ENCODE results near the gene SLC2A4RG. TPM values are rescaled to one million over a fixed set of nuclear protein-coding genes. Genes with fewer than 3 reads are reported as not detected.

The SLC2A4RG gene
- total and polyA plus RNA-seq, 2 of the 13 experiments (the other 11 are each of a cell fraction or from before 2014, with no cell fraction given) = 91.4 to 95.9 TPM

DNA sequence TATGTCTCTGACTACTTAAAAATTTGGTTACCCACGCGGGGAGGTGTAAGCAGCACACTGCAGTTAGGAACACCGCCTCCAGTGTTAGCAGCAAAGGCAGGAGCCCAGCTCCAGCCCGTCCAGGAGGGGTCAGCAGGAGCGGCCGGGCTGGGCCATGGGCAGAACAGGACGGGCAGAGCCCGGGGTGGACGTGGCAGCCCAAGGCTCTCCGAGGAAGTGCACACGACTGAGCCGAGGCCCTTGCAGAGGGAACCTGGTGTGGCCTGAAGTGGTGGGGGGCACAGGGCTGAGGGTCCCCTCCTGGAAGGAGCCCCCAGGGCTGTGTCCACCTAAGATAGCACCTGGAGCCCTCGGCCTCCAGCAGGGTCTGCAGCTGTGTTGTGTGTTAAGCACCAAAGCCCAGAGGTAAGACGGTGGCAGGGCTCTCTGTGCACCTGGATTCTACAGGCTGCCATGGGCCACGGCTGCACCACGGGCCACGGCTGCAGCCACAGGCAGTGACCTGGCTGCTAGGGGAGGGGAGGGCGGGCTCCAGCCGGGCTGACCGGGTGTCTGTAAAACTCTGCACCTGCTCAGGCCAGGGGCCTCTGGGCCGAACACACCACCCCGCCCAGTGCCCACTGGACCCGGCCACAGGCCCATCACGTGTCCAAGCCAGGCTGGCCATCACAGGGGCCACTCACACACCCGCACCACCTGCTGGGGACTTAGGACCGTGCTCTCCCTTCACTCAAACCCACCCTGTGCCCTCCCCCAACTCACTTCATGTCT lies 6.6 kb downstream of the SLC2A4RG start (continued):
- TF ChIP-seq ARID4A (CRISPR knock-in tag; IDR thresholded peaks at IDR 0.05; ENCODE audit: borderline replicate concordance) (peak; percentile 33; the same call in 1 of the 2 replicates), POGK (CRISPR knock-in tag; conservative IDR thresholded peaks at IDR 0.05) (no peak), REPIN1 (CRISPR knock-in tag; IDR thresholded peaks at IDR 0.05; ENCODE audit: borderline replicate concordance, low read depth) (peak; percentile 27; the same call in 1 of the 2 replicates), RXRB (CRISPR knock-in tag; IDR thresholded peaks at IDR 0.05; ENCODE audit: borderline replicate concordance) (0 out of 2 replicates have a peak, but pooled peaks have one; percentile 17), KAT7 (CRISPR knock-in tag; IDR thresholded peaks at IDR 0.05; ENCODE audit: borderline replicate concordance) (no peak), TCF7L2 (IDR thresholded peaks at IDR 0.05; ENCODE audit: low read depth, low read length) (no peak), ZBTB8A (CRISPR knock-in tag; IDR thresholded peaks at IDR 0.05; ENCODE audit: borderline replicate concordance, low read depth) (no peak), ZNF20 (CRISPR knock-in tag; IDR thresholded peaks at IDR 0.05) (no peak), ZNF44 (CRISPR knock-in tag; IDR thresholded peaks at IDR 0.05) (no peak), RNF219 (CRISPR knock-in tag; IDR thresholded peaks at IDR 0.05) (no peak), ZNF362 (CRISPR knock-in tag; IDR thresholded peaks at IDR 0.05; ENCODE audit: borderline replicate concordance) (no peak), ZNF337 (CRISPR knock-in tag; IDR thresholded peaks at IDR 0.05; ENCODE audit: borderline replicate concordance, low read depth) (no peak)

Data from HepG2 (cell line).